ENCODE data around the gene VPS35L.
"Not testable (repeated sequence)": the region's sequence is repeated elsewhere in the genome, so short reads cannot be mapped to it uniquely, and the experiment has no call there.

The VPS35L gene

DNA sequence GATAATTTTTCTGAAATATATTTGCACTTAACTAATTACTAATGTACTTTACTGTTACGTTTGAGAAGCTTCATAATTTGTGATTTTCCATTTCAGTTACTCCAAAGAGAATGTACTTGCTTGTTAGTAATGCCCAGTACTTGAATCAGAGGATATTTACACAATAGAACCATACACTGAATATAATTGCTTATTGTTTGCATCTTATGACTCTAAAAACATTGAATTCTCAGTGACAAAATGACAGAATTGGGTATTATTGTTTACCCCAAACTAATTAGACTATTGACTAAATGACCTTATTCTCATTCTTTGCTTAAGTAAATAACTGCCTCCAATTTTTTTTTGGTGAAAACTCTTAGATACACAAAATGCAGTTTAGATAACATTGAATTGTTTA is 22.9 kb upstream of the VPS35L start:
- no peak for DNase-seq

DNA sequence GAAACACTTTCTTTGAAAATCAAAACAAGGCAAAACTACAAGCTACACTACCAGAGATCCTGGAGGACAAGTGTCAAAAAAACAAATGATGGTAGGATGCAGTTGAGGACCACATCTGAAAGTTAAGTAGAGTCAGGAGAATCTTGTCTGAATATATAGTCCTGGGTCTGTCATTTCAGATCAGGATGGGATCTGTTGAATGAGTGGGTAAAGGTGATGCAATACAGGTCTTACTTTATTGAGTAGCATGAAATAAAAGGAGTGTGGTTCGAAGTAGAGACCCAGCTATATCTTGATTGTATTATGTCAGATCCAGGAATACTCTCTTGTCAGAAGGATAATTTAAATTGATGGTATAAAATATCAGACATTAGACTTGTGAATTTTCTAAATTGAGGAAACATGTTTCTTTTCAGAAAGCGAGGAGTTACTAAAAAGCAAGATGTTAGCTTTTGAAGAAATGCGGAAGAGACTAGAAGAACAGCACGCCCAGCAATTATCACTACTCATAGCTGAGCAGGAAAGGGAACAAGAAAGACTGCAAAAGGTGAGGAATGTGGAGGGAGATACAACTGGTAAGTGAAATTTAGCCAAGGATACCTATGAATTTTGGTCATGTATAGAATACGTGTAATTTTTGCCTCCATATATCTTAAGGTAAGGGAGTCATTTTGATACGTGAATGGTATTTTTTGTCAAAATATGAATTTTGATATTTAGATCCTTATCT is 15.1 kb upstream of the VPS35L start:
- DNase-seq: no peak

DNA sequence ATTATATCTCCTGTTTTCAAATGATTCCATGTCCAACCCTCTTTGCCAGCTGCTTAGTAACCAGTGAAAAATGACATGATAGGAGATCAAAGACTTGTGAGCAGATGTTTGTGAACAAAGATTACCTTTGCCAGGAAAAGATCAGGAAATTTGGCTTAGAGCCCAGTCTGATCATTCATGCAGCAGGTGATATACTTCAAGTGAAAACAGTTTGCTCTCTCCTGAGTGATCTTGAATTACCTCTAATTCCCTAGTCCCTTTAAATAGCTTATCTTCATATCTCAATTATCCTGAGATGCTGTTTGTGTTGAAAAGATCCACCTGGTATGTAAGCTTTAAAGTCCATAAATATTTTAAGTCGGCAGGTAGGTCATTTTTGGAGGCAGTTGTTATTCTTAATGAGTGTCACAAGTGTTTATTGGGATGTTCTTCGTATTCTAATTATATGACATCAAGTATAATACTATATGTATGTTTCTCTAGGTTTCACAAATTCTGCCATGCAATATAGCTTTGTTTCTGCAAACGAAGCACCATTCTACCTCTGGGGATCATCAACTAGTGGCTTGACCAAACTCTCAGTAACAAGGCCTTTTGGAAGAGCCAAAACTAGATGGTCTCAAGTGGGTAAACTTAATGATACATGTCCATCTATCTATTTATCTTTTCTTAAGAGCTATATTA is 13.2 kb upstream of the VPS35L start:
- no peak for DNase-seq

DNA sequence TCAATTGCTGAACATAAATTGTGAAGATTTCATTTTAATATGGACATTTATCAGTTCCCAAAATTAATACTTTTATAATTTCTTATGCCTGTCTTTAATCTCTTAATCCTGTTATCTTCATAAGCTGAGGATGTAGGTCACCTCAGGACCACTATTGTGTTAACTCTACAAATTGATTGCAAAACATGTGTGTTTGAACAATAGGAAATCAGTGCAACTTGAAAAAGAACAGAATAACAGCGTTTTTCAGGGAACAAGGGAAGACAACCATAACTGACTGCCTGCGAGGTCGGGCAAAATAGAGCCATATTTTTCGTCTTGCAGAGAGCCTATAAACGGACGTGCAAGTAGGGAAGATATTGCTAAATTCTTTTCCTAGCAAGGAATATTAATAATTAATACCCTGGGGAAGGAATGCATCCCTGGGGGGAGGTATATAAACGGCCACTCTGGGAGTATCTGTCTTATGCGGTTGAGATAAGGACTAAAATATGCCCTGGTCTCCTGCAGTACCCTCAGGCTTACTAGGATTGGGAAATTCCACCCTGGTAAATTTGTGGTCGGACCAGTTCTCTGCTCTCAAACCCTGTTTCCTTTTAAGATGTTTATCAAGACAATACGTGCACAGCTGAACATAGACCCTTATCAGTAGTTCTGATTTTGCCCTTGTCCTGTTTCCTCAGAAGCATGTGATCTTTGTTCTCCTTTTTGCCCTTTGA is 12.1 kb upstream of the VPS35L start:
- DNase-seq: not testable (repeated sequence)

DNA sequence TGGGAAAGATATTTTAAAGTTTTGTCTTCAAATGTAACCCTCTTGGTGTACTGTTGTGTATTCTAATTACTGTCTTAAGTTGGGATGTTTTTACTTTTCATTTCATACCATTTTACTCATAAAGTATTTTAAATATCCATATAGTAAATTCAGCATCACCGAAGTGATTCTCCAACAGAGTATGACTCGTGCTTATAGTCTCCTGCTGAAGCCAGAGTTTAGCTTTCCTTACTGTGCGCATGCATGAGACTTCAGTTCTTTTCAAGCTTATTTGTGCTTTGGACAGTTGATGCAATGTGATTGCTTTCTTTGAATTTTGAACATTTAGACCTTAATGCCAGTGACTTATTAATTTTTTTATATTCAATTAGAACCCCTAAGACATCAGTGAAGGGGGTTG is 7.4 kb upstream of the VPS35L start:
- DNase-seq: no peak

DNA sequence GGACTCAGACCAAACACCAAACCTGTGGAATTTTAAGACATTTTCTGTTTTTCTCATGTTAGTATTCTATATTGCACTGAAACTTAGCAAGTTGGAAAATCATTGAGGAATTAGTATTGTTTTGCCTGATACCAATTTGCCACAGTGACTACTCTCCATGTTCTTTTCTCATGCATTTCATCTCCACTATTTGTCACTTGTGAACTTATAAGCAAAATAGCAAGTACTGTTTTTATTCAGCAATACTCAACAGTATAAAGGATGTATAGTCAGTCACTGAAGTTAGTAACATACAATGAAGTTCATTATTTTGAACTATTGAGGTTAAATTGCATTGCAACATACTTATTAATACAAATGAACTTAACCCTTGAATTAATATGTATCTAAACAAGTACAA is 5.8 kb upstream of the VPS35L start:
- DNase-seq: no peak

DNA sequence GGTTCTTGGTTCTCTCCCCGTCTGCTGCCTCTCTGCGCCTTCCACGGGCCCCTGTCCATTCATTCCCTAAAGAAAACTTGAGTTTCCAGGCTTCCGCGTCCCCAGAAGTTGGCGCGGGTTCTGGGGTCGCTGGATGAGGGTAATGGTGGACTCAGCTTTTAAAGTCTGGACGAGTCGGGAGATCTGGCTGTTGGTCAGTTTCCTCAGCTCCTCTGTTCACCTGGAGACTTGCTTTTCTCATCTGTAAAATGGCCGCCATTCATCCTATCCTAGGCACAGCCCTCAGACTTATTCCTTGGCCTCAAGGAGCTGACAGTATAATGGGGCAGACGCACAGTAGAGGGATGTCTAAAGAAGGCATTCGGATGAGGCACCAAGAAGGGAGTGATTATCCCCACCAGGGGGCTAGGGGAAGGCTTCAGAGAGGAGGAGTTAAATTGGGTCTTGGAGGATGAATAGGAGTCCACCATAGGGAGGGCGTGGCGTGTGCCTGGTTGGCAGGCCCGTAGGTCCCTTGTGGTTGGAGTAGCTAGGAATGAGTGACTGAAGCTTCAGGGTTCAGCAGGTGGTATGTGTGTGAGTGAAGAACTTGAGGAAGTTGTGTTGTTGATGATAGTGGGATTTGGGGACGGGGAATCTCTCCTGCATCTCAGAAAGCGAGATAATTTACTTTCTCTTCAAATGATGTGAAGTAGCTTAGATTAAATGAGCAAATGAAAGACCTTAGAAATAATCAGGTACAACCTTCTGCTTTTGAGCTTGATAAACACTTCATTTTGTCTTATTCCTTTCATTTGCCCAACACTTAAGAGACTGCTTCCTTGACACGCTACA is 652 bp downstream of the VPS35L start:
- DNase-seq: no peak

DNA sequence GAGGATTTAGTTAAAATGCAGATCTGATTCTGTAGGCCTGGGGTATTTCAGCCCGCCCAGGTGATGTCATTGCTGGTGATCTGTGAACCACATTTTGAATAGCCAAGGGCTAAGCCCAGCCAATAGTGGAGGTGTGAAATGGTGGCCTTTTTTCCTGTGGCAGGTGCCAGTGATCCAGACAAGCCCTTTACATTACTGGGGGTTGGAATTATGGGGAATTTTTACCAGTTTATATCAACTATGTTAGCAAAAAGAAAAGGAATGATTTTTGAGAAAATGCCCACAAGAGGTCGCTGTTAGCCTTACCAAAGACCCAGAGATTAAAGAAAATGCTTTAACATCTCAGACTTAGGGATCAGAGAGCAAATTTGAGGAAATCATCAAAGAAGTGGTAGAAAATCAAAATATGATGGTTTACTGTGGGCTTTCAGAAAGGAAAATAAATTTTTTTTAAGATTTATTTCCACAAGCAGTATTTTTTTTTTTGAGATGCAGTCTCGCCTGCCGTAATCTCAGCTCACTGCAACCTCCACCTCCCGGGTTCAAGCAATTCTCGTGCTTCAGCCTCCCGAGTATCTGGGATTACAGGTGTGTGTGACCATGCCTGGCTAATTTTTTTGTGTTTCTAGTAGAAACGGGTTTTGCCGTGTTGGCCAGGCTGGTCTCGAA is 3.9 kb downstream of the VPS35L start:
- DNase-seq: no peak

DNA sequence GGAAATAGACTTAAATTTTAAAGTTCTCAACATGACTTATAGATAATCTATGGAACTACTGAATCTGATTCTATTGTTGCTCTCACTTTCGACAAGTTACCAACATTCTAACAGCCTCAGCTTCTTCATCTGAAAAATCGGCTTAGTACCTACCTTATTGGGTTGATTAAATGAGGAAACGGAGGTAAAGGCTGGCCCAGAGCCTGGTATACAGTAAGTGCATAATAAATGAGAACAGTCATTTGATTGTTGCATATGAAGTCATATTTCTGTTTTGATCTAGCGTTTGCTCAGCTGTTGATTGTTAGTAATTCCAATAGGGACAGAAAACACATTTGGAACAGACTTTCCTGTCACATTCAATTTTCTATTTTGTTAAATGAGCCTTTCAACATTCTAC is 4.6 kb downstream of the VPS35L start:
- no peak for DNase-seq

DNA sequence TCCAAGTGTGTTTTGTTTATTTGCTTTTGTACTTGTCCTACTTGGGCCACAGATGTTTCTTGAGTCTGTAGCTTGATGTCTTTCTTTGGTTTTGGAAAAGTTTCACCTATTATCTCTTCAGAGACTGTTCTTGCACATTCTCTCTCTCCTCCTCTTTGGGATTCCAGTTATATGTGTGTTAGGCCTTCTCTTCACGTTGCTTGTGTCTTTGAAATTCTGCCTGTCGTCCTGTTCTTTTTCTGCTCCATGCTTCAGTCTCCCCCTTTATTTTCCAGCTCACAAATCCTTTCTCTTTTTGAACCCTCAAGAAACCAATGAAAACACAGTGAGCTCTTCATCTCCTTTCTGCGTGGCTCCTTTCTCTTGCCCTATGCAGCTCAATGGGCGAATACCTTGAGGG is 7.9 kb downstream of the VPS35L start:
- no peak for DNase-seq

DNA sequence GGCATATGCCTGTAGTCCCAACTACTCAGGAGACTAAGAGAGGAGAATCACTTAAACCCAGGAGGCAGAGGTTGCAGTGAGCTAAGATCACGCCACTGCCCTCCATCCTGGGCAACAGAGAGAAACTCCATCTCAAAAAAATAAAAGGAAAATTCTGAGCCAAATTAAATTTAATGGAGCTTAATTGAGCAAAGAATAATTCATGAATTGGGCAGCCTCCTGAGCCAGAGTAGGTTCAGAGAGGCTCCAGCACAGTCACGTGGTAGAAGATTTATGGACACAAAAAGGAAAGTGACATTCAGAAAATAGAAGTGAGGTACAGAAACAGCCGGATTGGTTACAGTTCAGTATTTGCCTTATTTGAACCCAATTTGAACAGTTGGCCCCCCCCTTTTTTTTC is 10.9 kb downstream of the VPS35L start:
- no peak for DNase-seq

DNA sequence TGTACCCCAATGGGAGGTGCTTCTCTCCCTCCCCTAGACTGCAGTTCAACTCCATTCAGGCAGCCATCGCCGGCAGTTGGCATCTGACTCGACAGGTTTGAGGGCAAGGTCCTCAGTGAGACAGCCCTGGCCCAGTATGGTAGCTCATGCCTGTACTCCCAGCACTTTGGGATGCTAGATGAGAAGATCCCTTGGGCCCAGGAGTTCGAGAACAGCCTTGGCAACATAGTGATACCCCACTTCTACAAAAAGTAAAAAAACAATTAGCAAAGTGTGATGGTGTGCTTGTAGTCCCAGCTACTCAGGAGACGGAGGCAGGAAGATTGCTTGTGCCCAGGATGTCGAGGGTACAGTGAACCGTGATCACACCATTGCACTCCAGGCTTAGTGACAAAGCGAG is 12.1 kb downstream of the VPS35L start:
- DNase-seq: no peak

DNA sequence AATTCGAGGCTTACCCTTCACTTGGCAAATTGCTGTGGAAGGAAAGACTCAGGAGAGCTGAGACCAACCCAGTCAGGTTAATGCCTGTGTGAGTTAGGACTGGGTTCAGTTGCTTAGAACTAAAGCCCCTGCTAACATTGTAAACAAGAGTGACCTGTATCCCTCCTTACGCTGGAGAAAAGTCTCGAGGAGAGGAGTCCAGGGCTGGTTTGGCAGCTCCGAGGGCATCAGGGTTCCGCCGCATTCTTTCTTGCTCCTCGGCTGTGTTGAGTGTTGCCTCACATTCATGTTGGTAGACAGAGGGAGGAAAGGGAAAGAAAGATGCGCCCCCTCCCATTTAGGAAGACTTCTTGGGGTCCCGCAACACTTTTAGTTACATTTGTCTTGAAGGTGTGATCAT is 18.5 kb downstream of the VPS35L start:
- no peak for DNase-seq

DNA sequence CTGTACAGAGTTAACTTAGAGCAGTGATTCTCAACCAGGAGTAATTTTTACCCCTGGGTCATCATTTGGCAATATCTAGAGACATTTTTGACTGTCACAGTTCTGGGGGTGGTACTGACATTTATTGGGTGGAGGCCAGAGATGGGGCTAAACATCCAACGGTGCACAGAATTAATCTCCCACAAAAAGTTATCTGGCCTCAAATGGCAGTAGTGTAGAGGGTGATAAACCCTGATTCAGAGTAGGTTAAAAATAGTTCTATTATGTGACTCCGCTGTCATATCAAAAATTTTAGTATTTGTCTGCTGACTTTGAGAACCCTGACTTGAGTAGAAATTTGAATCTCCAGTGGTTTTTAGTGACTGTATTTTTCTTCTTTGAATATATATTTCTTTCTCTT is 19.1 kb downstream of the VPS35L start:
- no peak for DNase-seq

DNA sequence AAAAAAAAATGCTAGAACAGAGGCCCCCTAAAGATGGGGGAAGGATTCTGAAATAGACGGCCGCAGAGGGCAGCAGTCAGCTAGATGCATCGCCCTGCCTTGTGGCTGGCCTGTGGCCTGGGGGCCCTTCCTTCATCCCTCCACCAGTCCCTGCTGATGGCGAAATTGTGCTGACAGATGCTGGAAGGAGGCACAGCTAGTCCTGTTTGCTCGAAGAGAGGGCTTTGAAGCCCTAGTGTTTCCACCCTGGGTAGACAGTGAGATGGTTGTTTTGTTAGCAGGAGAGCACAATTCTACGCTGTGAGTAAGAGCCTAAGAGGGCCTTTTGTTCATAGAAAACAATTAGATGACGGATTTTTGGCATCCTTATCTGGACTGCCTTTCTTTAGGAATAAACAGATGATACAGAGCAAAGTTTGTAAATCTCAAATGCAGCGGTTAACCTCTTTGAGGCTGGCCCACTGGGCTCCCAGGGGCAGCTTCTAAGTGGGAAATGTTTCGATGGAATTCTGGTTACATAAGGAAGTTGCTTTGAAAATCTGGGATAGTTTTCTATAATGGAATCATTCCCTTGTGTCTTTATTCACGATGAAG is 23.0 kb downstream of the VPS35L start:
- no peak for DNase-seq

DNA sequence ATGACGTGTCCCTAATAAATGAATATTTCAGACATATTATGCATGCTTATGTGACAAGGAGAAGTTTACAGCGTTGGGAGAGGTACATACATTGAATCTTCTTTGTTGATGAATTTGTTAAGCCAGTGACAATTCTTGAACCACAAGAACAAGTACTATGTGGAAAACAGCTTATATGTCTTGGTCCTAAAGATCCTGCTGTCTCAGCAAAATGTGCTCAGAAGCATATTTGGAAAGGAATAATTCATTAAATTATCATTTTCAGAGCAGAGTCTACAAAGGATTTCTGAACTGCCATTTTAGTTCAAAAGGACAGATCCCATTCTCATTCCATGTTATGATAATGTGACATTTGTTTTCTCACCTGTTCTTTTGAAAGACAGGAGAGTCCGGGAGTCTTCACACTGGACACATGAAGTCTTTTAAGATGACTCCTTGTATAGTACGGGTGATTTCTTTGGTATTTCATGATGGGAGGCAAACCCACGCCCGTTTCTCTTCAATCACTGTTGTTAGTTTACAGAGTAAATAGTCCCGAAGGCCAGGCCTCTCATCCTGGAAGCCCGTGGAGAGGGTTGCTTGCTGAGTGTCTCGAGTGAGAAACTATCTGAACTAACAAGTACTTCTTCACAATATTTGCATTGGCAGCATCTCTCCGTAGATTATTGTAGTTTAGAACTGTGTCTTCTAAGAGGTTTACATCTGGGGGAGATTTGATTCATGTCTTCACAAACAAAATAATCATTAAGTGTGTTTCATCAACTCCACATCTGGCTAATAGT is 26.7 kb downstream of the VPS35L start:
- no peak for DNase-seq

DNA sequence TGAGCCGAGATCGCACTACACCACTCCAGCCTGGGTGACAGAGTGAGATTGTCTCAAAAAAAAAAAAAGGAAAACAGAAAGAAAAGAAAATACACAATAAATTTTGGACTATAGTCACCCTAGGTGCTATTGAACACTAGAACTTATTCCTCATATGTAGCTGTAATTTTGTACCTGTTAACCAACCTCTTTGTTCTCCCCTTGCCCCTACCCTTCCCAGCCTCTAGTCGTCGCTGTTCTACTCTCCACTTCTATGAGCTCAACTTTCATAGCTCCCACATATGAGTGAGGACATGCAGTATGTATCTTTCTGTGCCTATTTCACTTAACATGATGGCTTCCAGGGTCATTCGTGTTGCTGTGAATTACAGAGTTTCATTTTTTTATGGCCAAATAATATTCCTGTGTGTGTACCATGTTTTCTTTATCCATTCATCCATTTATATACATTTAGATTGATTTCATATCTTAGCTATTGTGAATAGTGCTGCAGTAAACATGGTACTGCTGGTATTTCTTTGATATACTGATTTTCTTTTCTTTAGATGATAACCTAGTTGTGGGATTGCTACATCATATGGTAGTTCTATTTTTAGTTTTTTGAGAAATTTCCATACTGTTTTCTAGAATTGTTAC is 28.3 kb downstream of the VPS35L start:
- DNase-seq: peak in 1 of 2 experiments; percentile 10

DNA sequence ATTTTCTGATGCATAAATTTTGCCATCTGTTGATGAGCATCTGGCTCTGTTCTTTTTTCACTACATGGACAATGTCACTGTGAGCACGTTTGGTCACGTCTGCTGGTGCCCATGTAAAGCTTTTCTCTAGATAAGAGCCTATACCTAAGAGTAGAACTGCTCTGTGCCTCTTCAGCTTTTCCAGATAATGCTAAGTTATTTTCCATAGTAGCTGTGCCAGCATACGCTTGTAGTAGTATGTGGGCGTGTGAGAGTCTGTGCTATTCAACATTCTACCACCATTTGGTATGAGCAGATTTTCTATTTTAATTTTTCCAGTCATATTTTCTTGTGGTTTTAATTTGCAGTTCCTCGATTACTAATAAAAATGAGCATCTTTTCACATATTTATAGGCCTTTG is 33.2 kb downstream of the VPS35L start:
- no peak for DNase-seq

DNA sequence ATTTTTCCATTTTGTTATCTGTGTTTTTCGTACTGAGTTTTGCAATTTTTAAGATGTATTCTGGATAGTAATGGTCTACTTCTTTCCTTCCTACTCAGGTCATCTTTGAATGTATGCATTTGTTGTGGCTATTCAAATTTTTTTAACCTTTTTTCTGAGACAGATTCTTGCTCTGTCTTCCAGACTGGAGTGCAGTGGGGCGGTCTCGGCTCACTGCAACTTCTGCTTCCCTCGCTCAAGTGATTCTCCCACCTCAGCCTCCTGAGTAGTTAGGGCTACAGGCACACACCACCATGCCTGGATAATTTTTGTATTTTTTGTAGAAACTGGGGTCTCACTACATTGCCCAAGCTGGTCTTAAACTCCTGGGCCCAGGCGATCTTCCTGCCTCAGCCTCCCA is 33.6 kb downstream of the VPS35L start:
- DNase-seq: no peak

DNA sequence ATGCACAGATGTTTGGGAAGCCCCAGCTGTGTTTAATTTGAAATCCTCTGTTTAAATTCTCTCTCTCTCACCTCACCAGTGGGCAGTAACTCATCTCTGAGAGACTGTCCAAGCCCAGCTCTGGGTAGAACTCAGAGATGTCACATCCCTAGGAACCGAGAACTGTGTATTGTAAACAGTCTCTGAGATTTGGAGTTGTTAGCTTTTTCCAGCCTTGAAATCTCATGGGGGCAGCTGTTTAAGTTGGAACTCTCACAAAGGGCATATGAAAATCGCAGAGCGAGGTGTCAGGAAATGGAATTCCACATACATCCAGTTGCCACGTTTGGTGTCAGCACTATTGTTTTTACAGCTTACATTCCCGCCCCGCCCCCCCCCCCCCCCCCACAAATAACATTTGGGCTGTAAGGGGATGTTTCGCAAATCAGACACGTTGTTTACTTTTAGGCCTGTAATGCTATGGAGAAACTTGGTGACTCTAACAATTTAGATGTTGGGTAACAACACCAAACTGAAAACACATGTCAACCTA is 34.3 kb downstream of the VPS35L start:
- DNase-seq: no peak

Data from activated CD4-positive, alpha-beta T cell treated with anti-CD3 and anti-CD28 coated beads, Interleukin-2, amount 50 U/mL, for 4 hours (primary cell).